ENCODE data around the gene APIP.
"Not testable (repeated sequence)": the region's sequence is repeated elsewhere in the genome, so short reads cannot be mapped to it uniquely, and the experiment has no call there.

APIP gene

GRCh38 chr11:34926101-34926830 lies 10.1 kb upstream of the APIP start:
- peak; percentile 67 for DNase-seq

GRCh38 chr11:34924714-34925113 lies 8.5 kb upstream of the APIP start:
- DNase-seq = no peak

GRCh38 chr11:34921156-34921555 lies 5.0 kb upstream of the APIP start:
- no peak for DNase-seq

GRCh38 chr11:34916843-34917770 lies 928 bp upstream of the APIP start:
- DNase-seq = peak; percentile 21

- DNase-seq = peak; percentile 24
Measured at GRCh38 chr11:34915136-34916014, 804 bp downstream of the APIP start.

- DNase-seq = not testable (repeated sequence)
Measured at GRCh38 chr11:34913556-34913955, 2.6 kb downstream of the APIP start.

- no peak for DNase-seq
Measured at GRCh38 chr11:34911676-34912075, 4.5 kb downstream of the APIP start.

GRCh38 chr11:34910817-34911216 lies 5.4 kb downstream of the APIP start:
- DNase-seq = no peak

- DNase-seq = no peak
Measured at GRCh38 chr11:34909955-34910354, 6.2 kb downstream of the APIP start.

- no peak for DNase-seq
Measured at GRCh38 chr11:34909415-34909814, 6.8 kb downstream of the APIP start.

GRCh38 chr11:34907934-34908593 lies 8.1 kb downstream of the APIP start:
- no peak for DNase-seq

GRCh38 chr11:34905666-34906065 lies 10.5 kb downstream of the APIP start:
- no peak for DNase-seq

- no peak for DNase-seq
Measured at GRCh38 chr11:34904421-34904955, 11.7 kb downstream of the APIP start.

- peak; percentile 8 for DNase-seq
Measured at GRCh38 chr11:34899633-34900016, 16.6 kb downstream of the APIP start.

GRCh38 chr11:34898474-34898873 lies 17.7 kb downstream of the APIP start:
- DNase-seq = no peak

- no peak for DNase-seq
Measured at GRCh38 chr11:34897171-34897870, 18.9 kb downstream of the APIP start.

GRCh38 chr11:34896191-34896590 lies 20.0 kb downstream of the APIP start:
- not testable (repeated sequence) for DNase-seq

GRCh38 chr11:34893416-34893815 lies 22.8 kb downstream of the APIP start:
- DNase-seq = peak; percentile 6

GRCh38 chr11:34891611-34892010 lies 24.6 kb downstream of the APIP start:
- DNase-seq = no peak

- peak; percentile 29 for DNase-seq
Measured at GRCh38 chr11:34890812-34891211, 25.4 kb downstream of the APIP start.

GRCh38 chr11:34890089-34890488 lies 26.1 kb downstream of the APIP start:
- DNase-seq = no peak
